EL (cell line): ENCODE results near the gene SNX14.
A peak's percentile ranks its signal among the peaks of the same experiment; 100 is the strongest.

Experiments
- DNase-seq: peaks from one replicate; pipeline ENCODE4 v3.0.0-alpha.2; 2016

SNX14 gene

DNA sequence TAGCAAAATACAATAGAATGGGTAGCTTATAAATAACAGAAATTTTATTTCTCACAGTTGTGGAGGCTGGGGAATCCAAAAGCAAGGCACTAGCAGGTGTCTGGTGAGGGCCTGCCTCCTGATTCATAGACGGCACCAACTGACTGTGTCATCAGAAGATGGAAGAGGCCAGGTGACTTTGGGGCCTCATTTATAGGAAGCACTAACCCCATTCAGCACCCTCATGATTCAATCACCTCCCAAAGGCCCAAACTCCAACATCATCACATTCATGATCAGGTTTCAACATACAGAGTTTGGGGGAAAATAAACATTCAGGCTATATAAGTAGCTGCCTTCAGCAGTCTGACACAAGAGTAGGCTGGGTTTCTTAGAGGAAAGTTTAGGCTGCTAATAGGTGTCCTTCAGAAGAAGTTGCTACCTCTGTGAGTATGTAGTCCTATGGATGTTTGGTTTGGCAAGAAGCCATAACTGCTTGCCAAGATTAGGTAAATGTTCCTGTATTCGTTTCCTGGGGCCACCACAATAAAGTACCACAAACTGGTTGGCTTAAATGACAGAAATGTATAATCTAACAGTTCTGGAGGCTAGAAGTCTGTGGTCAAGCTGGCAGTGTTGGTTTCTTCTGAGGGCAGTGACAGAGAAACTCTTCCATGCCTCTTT lies 94.9 kb downstream of the SNX14 start:
- DNase-seq: peak; percentile 14

DNA sequence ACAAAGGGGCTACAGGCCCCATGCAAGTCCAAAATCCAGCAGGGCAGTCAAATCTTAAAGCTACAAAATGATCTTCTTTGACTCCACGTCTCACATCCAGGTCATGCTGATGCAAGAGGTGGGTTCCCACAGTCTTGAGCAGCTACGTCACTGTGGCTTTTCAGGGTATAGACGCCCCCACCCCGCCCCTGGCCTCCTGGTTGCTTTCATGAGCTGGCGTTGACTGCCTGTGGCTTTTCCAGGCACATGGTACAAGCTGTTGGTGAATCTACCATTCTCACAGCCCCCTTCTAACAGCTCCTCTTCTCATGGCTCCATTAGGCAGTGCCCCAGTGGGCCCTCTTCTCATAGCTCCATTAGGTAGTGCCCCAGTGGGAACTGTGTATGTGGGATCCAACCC lies 96.8 kb downstream of the SNX14 start:
- no peak for DNase-seq

DNA sequence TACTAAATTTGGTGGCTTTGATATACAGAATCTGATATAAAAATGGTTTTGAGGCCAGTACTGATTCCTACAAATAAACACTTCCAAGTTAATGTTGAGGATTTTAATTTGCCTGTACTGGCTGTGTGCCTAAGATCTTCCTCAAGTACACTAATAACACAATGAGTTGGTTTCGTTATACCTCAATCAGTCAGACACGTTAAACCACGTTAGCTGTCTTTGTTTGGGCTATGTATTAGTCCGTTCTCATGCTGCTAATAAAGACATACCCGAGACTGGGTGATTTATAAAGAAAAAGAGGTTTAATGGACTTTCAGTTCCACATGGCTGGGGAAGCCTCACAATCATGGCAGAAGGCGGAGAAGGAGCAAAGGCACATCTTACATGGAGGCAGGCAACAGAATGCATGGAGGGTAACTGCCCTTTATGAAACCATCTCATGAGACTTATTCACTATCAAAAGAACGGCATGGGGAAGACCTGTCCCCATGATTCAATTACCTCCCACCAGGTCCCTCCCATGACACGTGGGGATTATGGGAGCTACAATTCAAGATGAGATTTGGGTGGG lies 97.6 kb downstream of the SNX14 start:
- DNase-seq: no peak

DNA sequence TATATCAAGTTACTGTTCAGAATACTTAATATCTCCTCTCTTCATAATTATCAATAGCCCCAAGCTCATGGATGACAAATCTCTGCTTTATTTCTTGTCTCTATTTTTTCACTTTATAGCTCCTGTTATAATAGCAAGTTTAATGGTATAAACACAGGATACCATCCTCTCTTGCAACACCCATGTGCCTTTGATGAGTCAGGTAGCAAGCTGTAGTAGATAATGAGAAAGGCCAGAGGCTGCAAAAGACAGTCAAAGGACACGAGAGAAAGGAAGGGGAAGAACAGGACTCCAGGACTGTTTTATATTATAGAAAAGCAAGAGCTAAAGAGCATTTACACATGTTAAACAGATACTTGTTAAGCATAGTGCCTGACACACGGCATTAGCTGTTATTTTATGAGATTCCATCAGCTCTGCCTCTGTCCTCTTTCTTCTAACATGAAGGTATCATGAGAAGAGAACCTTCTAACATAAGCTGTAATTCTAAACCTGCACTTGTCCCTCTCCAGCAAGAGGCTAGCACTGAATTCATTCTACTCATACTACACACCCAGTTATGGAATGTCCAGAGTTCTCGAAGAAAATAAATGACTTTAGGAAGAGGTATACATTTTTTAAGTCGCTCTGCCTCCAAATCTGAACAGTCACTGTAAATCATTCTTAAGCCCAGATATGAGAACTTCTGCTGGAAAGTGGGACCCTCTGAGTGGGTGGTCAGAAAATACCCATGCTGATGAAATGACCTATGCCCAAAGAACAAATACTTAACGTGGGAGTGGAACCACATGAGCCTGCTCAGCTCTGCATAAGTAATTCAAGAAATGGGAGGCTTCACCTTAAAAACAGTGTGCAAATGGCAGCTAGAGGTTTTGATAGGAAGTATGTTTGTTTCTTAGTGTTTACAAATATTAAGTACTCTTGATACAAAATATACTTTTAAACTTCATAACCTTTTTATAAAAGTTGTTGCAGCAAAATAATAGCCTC lies 98.8 kb downstream of the SNX14 start:
- DNase-seq: peak; percentile 43

DNA sequence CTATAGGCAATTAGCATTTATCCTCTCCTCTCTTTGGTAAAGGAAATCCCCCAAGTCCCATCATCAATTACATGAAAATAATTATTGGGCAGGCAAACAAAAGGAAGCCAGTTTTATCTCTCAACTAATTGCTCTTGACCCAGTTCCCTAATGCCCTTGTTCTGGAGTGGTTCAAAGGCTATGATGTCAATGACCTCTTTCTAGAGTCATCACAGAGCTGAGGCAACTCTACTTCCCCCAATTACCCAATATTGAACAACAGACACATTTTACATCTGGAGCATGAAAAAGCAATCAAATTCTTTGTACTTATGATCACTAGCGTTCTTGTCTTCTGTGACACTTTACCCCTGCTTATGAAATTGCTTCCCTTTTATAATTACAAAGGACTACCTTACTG lies 100.3 kb downstream of the SNX14 start:
- DNase-seq: no peak

DNA sequence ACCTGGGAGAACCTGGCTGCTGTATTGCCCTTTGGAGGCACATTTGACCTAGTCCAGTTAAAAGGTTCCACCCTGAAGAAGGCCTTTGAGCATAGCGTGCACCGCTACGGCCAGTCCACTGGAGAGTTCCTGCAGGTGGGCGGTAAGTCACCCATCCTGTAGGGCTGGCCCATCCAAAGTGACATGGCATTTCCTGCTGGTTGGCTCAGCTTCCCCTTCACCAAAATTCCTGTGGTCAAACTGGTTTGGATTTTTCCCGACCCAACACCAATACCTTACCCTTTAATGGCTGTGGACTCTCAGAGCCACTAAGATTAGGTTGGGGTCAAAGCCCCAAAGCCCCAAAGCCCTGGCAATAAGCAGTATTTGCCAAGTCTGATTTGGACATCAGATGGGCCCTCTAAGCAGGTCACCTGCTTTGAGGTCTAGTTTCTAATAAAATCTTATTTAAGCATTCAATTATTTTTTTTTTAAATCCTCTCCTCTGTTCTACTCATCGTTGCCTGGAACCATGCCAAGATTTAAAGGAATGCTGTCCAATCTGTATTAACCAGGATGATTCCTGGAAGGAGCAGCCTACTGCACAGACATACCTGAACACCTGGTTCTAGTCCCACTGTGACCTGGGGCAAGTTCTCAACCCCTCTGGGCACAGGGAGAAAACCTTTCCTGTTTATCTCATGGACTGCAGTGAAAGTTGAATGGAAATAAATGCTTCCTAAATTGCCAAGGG lies 103.0 kb downstream of the SNX14 start:
- peak; percentile 63 for DNase-seq

DNA sequence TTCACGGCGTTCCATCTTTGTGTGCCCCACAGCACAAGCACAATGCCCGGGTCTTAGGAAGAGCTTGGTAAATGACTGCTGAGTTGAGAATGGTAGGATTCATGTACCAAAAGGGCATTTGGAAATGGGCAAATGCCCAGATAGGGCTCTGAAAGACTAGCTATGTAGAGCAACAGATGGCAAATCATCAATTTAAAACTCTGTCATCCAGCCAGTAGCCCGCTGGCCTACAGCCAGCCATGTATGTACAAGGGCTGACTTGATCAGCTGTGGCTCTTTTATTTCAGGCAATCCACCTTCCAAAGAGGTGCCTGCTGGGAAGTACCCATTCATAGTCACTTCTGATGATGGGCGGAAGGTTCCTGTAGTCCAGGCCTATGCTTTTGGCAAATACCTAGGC lies 108.7 kb downstream of the SNX14 start:
- no peak for DNase-seq

DNA sequence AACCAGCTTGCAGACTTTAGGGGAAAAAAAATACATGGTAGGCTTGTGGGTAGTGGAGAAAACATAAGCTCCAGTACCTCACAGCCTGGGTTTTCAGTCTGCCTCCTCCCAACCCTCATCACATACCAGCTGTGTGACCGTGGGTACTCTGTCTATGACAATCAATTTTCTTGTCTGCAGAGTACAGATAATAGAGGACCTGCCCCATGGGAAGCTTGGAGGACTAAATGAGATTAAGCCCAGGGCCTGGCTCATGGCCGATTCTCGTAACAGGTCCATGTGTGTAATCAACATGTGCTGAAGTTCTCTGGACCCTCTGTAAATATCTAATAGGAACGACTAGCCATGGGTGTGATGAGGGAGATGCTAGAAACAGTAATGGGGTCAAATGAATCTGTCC lies 109.8 kb downstream of the SNX14 start:
- no peak for DNase-seq

DNA sequence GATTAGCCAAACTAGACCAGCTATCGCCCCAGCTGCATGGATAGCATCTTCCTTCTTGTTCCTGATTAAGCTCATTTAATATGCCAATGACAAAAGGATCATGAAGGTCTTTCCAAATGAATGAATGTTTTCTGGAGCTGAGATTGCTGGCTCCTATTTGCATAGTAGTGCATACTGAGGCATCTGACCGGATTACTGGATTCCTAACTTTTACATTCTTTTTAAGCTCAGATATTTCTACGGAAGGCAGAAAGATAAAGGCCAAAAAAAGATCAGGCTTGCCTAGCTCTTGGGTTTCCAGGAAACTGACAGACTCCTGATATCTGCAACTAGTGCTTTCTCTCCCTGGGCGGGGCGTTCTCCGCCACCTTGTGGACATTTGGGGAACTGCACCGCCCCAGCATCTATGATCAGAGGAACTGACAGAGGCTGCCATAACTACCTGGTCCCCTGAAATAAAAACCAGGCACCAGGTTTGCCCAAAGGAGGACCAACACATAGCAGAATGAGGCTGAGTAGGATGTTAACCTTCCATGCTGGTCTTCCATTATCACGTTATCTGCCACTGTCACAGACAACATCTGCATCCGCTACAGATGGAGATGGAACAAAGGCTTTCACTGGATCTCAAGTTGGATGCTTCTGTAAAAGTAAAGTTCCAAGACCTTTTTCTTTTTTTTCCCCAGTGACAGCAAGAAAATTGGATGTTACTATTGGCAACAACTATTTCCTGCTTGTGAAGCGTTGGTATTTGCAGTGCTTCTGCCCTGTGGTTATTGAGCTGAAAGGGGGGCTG lies 110.6 kb downstream of the SNX14 start:
- DNase-seq: peak; percentile 77

DNA sequence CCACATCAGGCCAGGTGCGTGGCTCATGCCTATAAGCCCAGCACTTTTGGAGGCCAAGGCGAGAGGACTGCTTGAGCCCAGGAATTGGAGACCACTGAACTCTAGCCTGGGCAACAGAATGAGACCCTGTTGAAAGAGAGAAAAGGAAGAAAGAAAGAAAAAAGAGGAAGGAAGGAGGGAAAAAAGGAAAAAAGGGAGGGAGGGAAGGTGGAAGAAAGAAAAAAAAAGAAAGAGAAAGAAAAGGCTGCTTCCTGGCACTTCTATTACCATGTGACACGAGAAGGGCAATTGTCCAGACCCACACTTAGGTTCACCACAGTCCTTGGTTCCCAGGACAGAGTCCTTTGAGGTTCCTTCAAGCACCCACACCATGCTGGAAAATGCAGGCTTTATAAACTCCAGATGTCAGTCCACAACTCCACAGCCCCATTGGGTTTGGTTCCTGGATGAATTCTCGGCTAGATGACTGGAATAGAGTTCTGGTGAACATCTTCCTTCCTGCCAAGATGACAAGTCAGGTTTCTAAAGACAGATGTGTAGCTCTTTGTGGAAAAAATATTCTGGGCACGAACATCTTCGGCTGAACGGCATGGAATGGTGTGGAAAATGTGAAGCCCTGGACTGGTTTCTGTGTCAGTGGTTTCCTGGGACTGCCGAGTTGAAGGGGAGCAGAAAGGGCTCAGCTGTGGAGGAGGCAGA lies 111.3 kb downstream of the SNX14 start:
- no peak for DNase-seq

DNA sequence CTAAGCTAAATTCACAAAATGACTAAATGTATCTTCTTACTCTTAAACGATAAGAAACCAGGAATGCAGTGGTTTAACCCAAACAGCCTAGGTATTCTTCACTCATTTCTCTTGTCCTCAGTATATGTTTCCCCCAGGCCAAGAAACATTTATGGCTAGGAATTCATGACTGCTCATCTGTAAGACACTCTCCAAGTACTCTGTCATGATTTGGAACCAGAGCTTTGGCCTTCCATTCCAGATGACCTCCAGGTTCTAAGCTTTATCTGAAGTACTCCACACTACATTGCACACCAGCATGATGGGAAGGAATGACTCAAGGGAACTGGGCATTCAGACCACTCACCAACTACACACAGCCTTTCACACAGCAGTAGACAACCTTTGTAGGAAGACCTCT lies 114.5 kb downstream of the SNX14 start:
- DNase-seq: peak; percentile 55

DNA sequence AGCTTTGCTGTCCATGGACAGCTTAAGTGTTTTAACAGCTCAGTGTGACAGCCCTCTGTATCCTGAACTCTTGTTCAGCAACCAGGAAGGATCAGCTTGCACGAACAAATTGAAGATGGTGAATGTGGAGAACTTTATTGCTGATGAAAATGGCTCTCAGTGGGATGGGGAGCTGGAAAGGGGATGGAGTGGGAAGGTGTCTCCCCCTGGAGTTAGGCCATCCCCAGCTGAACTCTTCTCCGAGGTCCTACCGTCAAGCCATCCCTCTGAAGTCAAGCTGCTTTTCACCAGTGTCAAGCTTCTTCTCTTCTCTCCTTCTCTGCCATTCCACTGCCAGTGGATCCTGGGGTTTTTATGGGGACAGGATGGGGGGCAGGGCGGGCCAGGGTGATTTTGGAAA lies 117.1 kb downstream of the SNX14 start:
- DNase-seq: no peak

DNA sequence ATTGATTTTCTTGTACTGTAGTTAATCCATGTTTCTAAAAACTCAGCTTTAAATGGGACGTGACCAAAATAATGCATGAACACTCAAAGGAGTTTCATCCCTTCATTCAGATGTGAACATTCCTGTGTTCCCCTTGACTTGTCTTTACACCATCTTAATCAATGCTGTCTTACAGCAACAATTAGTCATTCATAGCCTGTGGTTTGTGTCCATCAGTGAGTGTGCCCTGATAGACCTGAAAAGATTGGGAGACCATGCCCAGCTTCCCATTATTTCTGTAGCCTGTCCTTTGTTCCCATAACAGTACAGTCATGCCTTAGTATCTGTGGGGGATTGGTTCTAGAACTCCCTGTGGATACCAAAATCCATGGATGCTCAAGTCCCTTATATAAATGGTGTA lies 119.9 kb downstream of the SNX14 start:
- peak; percentile 50 for DNase-seq

DNA sequence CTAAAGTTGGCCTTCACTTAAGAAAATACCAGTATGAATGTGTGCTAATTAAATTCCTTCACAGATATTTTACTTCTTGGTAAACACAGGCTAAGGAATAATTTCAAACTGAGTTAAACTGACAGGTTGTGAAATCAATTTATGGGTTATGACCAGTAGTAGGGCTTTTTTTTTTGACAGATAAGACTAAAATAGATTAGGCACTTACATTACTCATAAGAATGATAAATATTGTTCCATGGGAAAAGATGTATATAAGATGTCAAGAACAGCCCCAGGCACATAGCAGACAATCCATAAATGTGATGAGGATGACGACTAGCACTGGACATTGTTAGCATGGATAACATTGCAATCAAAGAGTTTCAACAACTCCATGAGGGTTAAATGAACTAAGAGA lies 120.9 kb downstream of the SNX14 start:
- DNase-seq: peak; percentile 91

DNA sequence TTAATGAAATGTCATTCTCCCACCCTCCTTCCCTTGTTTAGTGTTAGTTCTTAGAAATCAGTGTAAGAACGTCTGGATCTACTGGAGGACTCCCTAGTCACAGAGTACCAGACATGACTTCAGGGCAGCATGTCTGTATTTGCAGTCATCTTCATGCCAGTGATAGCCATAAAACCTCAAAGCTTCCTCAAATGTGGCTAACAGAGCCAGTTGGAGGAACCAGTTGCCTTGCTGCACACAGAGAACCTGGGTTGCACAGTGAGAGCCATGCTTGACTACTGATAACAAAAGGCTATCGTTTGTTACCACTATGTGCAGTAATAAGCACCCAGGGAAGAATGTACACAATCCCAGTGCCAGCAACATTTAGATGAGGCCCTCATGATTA lies 123.6 kb downstream of the SNX14 start:
- peak; percentile 48 for DNase-seq

DNA sequence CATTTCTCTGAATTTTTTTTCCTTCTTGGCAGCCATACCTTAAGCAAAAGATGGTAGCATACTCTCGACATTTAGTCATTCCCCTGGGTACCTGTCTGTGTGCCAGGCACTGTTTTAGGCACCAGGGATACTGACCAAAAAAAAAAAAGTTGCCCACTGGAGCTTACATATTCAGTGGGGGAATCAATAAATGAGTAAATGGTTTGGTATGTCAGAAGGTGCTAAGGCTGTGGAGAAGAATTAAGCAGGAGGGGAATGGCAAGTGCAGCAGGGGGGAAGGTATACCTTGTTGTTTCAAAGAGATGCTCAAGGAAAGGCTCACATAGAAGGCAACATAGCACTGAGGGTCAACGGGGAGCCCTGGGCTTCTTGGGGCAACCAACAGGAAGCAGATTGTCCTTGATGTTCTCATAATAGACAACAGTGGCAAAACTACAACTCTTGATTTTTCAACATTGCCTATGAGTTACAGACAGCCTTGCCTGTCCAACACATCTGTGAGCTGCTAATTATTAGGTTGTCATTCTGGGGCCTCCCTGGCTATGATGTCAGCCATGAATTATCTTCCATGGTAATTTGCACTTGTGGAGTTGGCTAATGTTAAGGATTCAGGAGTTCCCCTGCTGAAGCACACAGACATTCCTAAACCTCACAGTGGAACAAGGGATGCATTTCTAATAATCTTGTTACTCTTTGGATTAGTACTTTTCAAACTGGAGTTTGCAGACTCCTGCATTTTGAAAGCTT lies 124.2 kb downstream of the SNX14 start:
- DNase-seq: peak; percentile 53

DNA sequence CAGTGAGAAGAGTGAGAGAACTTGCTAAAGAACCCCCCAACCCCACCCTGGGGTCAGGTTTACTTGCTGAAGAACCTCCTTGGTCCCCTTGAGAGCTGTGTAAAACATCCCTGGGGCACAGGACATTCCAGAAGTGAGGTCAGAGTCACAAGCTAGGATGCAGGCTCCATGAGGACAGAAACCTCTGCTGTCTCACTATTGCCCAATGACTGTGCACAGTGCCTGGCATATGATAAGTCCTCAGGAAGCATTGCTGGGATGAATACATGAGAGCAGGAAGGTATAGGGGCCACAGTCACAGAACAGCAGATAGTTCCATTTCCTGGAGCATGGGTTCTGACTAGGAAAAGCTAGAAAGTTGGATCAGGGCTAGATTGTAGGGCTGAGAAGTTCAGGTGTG lies 125.3 kb downstream of the SNX14 start:
- DNase-seq: peak; percentile 80

DNA sequence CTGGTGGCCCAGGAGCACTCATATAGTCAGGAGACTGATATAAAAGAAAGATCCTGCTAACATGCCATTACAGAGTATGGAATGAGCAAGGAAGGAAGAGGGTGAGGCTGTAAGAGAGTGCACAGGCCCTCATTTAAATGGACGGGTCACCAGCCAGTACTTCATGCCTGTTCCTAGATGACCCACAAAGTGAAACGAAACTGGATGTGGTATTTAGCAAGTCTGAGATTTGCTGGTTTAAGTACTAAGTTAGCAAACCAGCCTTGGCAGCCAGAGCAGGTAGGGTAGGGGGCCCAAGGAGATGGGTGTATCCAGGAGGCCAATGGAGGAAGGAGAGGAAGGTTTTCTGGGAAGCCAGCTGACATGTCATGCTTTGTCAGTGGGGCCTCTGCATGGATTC lies 127.9 kb downstream of the SNX14 start:
- no peak for DNase-seq

DNA sequence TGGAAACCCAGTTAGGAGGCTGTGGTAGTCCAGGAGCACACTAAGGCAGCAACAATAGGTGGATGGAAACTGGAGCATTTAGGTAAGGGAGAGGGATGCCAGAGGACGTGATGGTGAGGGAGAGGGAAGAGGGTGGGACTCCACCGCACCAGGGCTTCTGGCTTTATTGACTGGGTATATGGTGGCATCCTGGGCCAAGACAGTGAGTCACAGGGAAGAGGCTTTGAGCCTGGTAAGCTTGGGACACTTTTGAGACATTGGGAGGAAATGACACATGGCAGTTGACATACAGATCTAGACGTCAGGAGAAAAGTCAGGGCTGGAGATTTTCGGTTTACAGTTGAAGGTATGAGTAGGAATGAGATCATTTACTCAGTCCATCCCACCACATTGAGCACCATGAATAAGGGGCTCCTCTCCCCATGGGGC lies 128.9 kb downstream of the SNX14 start:
- peak; percentile 97 for DNase-seq

DNA sequence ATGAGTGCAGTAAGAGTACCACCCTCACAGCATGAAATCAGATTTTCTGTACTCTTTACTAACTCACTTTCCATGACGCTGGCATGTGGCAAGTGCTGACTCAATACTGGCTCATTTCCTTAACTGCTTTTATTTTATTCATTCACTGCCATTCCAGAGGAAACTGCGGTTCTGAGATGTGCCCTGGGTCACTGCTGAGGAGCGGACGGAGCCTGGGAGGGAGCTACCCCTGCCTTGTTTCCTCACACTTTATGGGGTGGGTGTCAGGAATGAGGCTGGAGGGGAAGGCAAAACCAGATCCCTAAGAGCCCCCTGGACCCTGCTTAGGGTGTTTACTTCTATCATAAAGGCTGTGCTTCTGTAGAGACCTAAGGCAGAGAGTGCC lies 129.4 kb downstream of the SNX14 start:
- DNase-seq: peak; percentile 99
